A549 (cell line): Measurements from ENCODE around the gene NAXD. TPM values are rescaled to one million over a fixed set of nuclear protein-coding genes. Genes with fewer than 3 reads are reported as not detected.

Experiments
- ATAC-seq, 2 experiments: fragments of 200-7000 bp in 1 of 2; fragments of >200 bp in 1 of 2; cut with Nextera tagmentation in 1 of 2; cut with Tn5 transposase in 1 of 2; 3 replicates each; pipeline versions ENCODE4 v1.8.0 to v1.9.1; 2018 to 2020; ENCODE audit warnings: mild to moderate bottlenecking in 1 of 2, moderate library complexity in 1 of 2
- CTCF ChIA-PET: fragments of 300-600 bp; sonication (Branson Sonifier 250); formaldehyde crosslinking; extraction: SDS; loops from one replicate; lab custom pipeline; 2021; ENCODE audit warnings: antibody characterized with exemption, inconsistent platforms; lab: Yijun Ruan, JAX
- POLR2A ChIA-PET: fragments of 350-600 bp; formaldehyde crosslinking; extraction: SDS; loops from one replicate; lab custom pipeline; 2021; ENCODE audit warnings: antibody characterized with exemption, inconsistent platforms; lab: Yijun Ruan, JAX
- DNase-seq, 2 experiments: peaks; one replicate each; pipeline versions ENCODE4 v3.0.0 to v3.0.0-alpha.2; 2011 to 2016; ENCODE audit warnings: low read depth in 1 of 2, low spot score in 1 of 2
- FAIRE-seq: peaks from 2 replicates; lab custom pipeline; 2011; peaks lifted over from hg19 to GRCh38; lab: Jason Lieb, UNC
- H3K27ac ChIP-seq, 2 experiments: fragments of >200 bp; sonication (Bioruptor Twin); formaldehyde crosslinking; 3 replicates each; pipeline ENCODE4 v1.5.1; 2016 to 2017
- H3K4me1 ChIP-seq: fragments of >200 bp; sonication (Bioruptor Twin); formaldehyde crosslinking; 3 replicates; pipeline ENCODE4 v1.6.1; 2016
- H3K4me2 ChIP-seq: fragments of >200 bp; sonication (Bioruptor Twin); formaldehyde crosslinking; 3 replicates; pipeline ENCODE4 v1.6.1; 2016
- H3K4me3 ChIP-seq: fragments of >200 bp; sonication (Bioruptor Twin); formaldehyde crosslinking; 3 replicates; pipeline ENCODE4 v1.5.1; 2016
- H3K9me3 ChIP-seq: fragments of >200 bp; sonication (Bioruptor Twin); formaldehyde crosslinking; 3 replicates; pipeline ENCODE4 v1.6.1; 2016
- CBX2 ChIP-seq: fragments of 200-600 bp; sonication (generic); IDR thresholded peaks from 2 replicates; pipeline ENCODE4 v1.6.1; 2016; ENCODE audit warnings: low read depth, mild to moderate bottlenecking, borderline replicate concordance
- CEBPB ChIP-seq, 2 experiments: fragments of >200 bp in 1 of 2; sonication (Bioruptor Twin) in 1 of 2; formaldehyde crosslinking in 1 of 2; IDR thresholded peaks; 2 replicates each; pipeline ENCODE4 v1.6.1; 2012 to 2016
- CHD4 ChIP-seq: fragments of 200-600 bp; sonication (generic); IDR thresholded peaks from 2 replicates; pipeline ENCODE4 v1.6.1; 2016; ENCODE audit warnings: antibody characterized with exemption, mild to moderate bottlenecking, borderline replicate concordance
- EHF ChIP-seq: fragments of 250-450 bp; sonication (Bioruptor Pico); IDR thresholded peaks from 2 replicates; pipeline ENCODE4 v1.5.0; 2020; ENCODE audit warnings: mild to moderate bottlenecking
- EP300 ChIP-seq, 2 experiments: fragments of >200 bp; sonication (Bioruptor Twin); formaldehyde crosslinking; IDR thresholded peaks; 2 replicates in 1 of 2; 3 replicates in 1 of 2; pipeline ENCODE4 v1.6.1; 2016 to 2017
- ESRRA ChIP-seq: fragments of 150-350 bp; IDR thresholded peaks from 2 replicates; pipeline ENCODE4 v1.6.1; 2014; ENCODE audit warnings: mild to moderate bottlenecking, low read length, borderline replicate concordance
- FOSB ChIP-seq: fragments of 250-450 bp; sonication (Bioruptor Pico); IDR thresholded peaks from 2 replicates; pipeline ENCODE4 v1.5.0; 2020; ENCODE audit warnings: mild to moderate bottlenecking, moderate library complexity
- GATA3 ChIP-seq: IDR thresholded peaks from 2 replicates; pipeline ENCODE4 v1.6.1; 2012; ENCODE audit warnings: borderline replicate concordance
- HEYL ChIP-seq: fragments of 250-450 bp; sonication (Bioruptor Pico); IDR thresholded peaks from 2 replicates; pipeline ENCODE4 v1.8.0; 2021; ENCODE audit warnings: mild to moderate bottlenecking, moderate library complexity
- HOXA7 ChIP-seq: fragments of 250-450 bp; sonication (Bioruptor Pico); IDR thresholded peaks from 2 replicates; pipeline ENCODE4 v1.5.0; 2020; ENCODE audit warnings: mild to moderate bottlenecking, moderate library complexity
- MAFK ChIP-seq: fragments of 450-650 bp; IDR thresholded peaks from 2 replicates; pipeline ENCODE4 v1.6.1; 2014; ENCODE audit not compliant: partially characterized antibody
- POLR2AphosphoS2 ChIP-seq: conservative IDR thresholded peaks from 2 replicates; pipeline ENCODE4 v1.6.1; 2012; ENCODE audit warnings: low read length, improper control_type of control experiment, inconsistent platforms
- RARB ChIP-seq: fragments of 250-450 bp; sonication (Bioruptor Pico); IDR thresholded peaks from 2 replicates; pipeline ENCODE4 v1.8.0; 2021; ENCODE audit warnings: mild to moderate bottlenecking, moderate library complexity
- RCOR1 ChIP-seq: fragments of 150-350 bp; IDR thresholded peaks from 2 replicates; pipeline ENCODE4 v1.6.1; 2014; ENCODE audit warnings: antibody characterized with exemption, low read length, low read depth
- SMC3 ChIP-seq: fragments of >200 bp; sonication (Bioruptor Twin); formaldehyde crosslinking; IDR thresholded peaks from 3 replicates; pipeline ENCODE4 v1.6.1; 2018; ENCODE audit warnings: inconsistent platforms
- SREBF2 ChIP-seq: fragments of 450-650 bp; IDR thresholded peaks from 2 replicates; pipeline ENCODE4 v1.6.1; 2014; ENCODE audit warnings: mild to moderate bottlenecking, moderate library complexity
- ZSCAN20 ChIP-seq: fragments of 250-450 bp; sonication (Bioruptor Pico); IDR thresholded peaks from 2 replicates; pipeline ENCODE4 v1.8.0; 2022; ENCODE audit warnings: mild to moderate bottlenecking, moderate library complexity
- WGBS: methylation state at CpG from one replicate; pipeline ENCODE4 v1.1.6; 2017; ENCODE audit errors: missing lambda C conversion rate; 5-methylcytosine and 5-hydroxymethylcytosine counted together
- polyA plus RNA-seq, 4 experiments: library from polyadenylated mRNA; depleted of rRNA in 3 of 4; stranded (reverse); fragments of >200 nt; fragmentation: RNase III in 1 of 4; extraction: RNeasy Plus Mini Kit Qiagen cat#74134 plus additional on column Dnase treatment in 1 of 4; gene quantifications; 2 replicates in 3 of 4; 3 replicates in 1 of 4; pipeline ENCODE4 v1.2.3, GENCODE V29; 2011 to 2017
- TF ChIP-seq, protein P1 (sequence below): IDR thresholded peaks from 2 replicates; pipeline ENCODE4 v1.6.1; 2012; ENCODE audit warnings: low read depth, borderline replicate concordance
- TF ChIP-seq, protein P2 (sequence below): fragments of 200-600 bp; sonication (generic); IDR thresholded peaks from 2 replicates; pipeline ENCODE4 v1.6.1; 2016; ENCODE audit warnings: antibody characterized with exemption, mild to moderate bottlenecking, moderate library complexity
- TF ChIP-seq, protein P3 (sequence below): fragments of >200 bp; sonication (Bioruptor Twin); formaldehyde crosslinking; IDR thresholded peaks from 3 replicates; pipeline ENCODE4 v1.6.1; 2016
- TF ChIP-seq, protein P4 (sequence below): fragments of 250-450 bp; sonication (Bioruptor Pico); IDR thresholded peaks from 2 replicates; pipeline ENCODE4 v1.5.0; 2021; ENCODE audit warnings: mild to moderate bottlenecking, moderate library complexity, borderline replicate concordance
- TF ChIP-seq, protein P5 (sequence below): fragments of >200 bp; sonication (Bioruptor Twin); formaldehyde crosslinking; IDR thresholded peaks from 3 replicates; pipeline ENCODE4 v1.5.1; 2016

The NAXD gene
- polyA plus RNA-seq, 2 of the 4 experiments (the other 2 are of a cell fraction): 14.2 to 19.0 TPM

DNA sequence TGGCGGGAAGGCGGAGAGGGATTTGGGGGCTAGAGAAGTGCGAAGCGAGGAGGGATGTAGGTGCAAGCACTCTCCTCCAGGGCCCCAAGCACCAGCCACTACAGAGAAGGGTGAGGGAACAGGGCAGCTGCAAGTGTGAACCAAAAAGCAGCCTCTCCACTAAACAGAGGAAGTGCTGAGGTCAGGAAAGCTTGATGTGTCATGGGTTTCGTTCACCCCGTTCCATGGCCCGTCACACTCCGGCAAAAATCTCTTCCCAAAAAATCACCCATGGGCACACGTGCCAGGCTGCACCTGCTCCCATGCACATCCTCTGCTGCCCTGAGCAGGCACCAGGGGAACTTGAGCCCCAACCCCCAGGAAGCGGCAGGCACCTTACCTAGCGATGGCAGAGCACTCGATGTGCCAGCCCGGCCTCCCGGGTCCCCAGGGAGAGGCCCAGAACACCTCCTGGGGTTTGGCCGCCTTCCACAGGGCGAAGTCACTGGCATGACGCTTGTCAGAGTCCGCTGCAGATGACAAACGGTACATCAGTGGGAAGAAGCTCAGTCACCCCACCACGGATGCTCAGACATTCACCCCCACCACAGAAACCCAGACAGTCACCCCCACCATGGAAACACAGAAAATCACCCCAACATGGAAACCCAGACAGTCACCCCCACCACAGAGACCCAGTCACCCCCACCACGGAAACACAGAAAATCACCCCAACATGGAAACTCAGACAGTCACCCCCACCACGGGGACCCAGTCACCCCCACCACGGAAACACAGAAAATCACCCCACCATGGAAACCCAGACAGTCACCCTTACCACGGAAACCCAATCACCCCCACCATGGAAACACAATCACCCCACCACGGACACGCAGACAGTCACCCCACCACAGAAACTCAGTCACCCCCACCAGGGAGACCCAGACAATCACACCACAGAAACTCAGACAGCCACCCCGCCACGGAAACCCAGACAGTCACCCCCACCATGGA, 61.5 kb downstream of the NAXD start:
- POLR2A ChIA-PET: interaction anchor here (1.0 kb wide), 1 partner anchor 38 kb away, joined by 3 read pairs; no protein-coding TSS in a partner anchor
- DNase-seq: no peak
- CTCF ChIA-PET: interaction anchor here (1.0 kb wide), 1 partner anchor 31 kb away, joined by 3 read pairs; no protein-coding TSS in a partner anchor
- no peak for FAIRE-seq
- no peak overlapping the region for H3K27ac ChIP-seq
- no peaks in the 10 kb centered on the region for H3K9me3 ChIP-seq
- H3K4me3 ChIP-seq: no peak overlapping the region
- ATAC-seq: no peak
- TF ChIP-seq, protein P1, sequence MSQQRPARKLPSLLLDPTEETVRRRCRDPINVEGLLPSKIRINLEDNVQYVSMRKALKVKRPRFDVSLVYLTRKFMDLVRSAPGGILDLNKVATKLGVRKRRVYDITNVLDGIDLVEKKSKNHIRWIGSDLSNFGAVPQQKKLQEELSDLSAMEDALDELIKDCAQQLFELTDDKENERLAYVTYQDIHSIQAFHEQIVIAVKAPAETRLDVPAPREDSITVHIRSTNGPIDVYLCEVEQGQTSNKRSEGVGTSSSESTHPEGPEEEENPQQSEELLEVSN: no peak
- TF ChIP-seq EP300 (IDR thresholded peaks at IDR 0.05) (no peak), SMC3 (no peak), RCOR1 (no peak), CBX2 (no peak), POLR2AphosphoS2 (no peak), GATA3 (no peak), SREBF2 (no peak), ZSCAN20 (no peak), EHF (no peak), RARB (CRISPR knock-in tag) (no peak), HEYL (CRISPR knock-in tag) (no peak), ESRRA (no peak), CHD4 (no peak)
- TF ChIP-seq, protein P2, sequence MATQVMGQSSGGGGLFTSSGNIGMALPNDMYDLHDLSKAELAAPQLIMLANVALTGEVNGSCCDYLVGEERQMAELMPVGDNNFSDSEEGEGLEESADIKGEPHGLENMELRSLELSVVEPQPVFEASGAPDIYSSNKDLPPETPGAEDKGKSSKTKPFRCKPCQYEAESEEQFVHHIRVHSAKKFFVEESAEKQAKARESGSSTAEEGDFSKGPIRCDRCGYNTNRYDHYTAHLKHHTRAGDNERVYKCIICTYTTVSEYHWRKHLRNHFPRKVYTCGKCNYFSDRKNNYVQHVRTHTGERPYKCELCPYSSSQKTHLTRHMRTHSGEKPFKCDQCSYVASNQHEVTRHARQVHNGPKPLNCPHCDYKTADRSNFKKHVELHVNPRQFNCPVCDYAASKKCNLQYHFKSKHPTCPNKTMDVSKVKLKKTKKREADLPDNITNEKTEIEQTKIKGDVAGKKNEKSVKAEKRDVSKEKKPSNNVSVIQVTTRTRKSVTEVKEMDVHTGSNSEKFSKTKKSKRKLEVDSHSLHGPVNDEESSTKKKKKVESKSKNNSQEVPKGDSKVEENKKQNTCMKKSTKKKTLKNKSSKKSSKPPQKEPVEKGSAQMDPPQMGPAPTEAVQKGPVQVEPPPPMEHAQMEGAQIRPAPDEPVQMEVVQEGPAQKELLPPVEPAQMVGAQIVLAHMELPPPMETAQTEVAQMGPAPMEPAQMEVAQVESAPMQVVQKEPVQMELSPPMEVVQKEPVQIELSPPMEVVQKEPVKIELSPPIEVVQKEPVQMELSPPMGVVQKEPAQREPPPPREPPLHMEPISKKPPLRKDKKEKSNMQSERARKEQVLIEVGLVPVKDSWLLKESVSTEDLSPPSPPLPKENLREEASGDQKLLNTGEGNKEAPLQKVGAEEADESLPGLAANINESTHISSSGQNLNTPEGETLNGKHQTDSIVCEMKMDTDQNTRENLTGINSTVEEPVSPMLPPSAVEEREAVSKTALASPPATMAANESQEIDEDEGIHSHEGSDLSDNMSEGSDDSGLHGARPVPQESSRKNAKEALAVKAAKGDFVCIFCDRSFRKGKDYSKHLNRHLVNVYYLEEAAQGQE: no peak
- H3K4me1 ChIP-seq: no peaks in the 10 kb centered on the region
- WGBS: 92% methylated on average over 15 of the region's 28 CpGs
- no peak overlapping the region for H3K4me2 ChIP-seq

DNA sequence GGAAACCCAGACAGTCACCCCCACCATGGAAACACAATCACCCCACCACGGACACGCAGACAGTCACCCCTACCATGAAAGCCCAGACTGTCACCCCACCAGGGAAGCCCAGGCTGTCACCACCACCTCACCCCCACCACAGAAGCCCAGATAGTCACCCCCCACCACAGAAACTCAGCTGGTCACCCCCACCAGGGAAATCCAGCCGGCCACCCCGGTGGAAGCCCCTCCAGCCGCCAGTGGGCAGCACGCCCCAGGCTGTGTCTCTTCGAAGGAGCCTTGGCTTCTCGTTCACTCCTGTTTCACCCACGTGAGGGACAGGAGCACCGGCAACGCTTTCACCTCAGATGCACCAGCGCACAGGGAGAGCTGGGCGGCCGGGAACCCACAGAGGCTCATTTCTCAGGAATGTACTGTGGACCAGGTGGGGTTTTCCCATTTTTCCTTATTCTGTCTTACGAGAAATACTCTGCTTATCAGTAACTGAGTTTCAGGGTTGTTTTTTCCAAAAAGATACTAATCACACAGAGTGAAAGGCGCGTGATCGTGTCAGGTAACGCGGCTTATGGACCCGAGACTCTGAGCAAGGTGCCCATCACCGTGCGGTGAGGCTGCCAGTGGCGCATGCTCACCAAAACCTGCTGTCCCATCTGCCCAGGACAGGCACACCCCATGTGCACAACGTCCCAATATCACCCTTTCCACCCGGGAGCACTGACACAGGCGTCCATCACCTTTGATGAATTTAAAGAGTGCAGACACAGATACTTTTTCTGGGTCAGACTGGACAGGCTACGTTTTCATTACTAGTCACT, 62.6 kb downstream of the NAXD start:
- H3K9me3 ChIP-seq: no peaks in the 10 kb centered on the region
- POLR2A ChIA-PET: no interaction called here
- no peak overlapping the region for H3K27ac ChIP-seq
- no peak overlapping the region for H3K4me3 ChIP-seq
- DNase-seq: no peak
- no peak for FAIRE-seq
- WGBS: 90% methylated on average over 22 of the region's 28 CpGs
- no peak for TF ChIP-seq GATA3
- no peak for TF ChIP-seq SMC3
- TF ChIP-seq MAFK: no peak
- no peak for TF ChIP-seq FOSB (CRISPR knock-in tag)
- TF ChIP-seq CEBPB (IDR thresholded peaks at IDR 0.05): no peak
- TF ChIP-seq, protein P3, sequence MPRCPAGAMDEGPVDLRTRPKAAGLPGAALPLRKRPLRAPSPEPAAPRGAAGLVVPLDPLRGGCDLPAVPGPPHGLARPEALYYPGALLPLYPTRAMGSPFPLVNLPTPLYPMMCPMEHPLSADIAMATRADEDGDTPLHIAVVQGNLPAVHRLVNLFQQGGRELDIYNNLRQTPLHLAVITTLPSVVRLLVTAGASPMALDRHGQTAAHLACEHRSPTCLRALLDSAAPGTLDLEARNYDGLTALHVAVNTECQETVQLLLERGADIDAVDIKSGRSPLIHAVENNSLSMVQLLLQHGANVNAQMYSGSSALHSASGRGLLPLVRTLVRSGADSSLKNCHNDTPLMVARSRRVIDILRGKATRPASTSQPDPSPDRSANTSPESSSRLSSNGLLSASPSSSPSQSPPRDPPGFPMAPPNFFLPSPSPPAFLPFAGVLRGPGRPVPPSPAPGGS: no peak
- no peak for TF ChIP-seq HOXA7
- TF ChIP-seq, protein P4, sequence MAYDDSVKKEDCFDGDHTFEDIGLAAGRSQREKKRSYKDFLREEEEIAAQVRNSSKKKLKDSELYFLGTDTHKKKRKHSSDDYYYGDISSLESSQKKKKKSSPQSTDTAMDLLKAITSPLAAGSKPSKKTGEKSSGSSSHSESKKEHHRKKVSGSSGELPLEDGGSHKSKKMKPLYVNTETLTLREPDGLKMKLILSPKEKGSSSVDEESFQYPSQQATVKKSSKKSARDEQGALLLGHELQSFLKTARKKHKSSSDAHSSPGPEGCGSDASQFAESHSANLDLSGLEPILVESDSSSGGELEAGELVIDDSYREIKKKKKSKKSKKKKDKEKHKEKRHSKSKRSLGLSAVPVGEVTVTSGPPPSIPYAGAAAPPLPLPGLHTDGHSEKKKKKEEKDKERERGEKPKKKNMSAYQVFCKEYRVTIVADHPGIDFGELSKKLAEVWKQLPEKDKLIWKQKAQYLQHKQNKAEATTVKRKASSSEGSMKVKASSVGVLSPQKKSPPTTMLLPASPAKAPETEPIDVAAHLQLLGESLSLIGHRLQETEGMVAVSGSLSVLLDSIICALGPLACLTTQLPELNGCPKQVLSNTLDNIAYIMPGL: no peak
- no peak for TF ChIP-seq RARB (CRISPR knock-in tag)
- TF ChIP-seq HEYL (CRISPR knock-in tag): no peak
- TF ChIP-seq, protein P5, sequence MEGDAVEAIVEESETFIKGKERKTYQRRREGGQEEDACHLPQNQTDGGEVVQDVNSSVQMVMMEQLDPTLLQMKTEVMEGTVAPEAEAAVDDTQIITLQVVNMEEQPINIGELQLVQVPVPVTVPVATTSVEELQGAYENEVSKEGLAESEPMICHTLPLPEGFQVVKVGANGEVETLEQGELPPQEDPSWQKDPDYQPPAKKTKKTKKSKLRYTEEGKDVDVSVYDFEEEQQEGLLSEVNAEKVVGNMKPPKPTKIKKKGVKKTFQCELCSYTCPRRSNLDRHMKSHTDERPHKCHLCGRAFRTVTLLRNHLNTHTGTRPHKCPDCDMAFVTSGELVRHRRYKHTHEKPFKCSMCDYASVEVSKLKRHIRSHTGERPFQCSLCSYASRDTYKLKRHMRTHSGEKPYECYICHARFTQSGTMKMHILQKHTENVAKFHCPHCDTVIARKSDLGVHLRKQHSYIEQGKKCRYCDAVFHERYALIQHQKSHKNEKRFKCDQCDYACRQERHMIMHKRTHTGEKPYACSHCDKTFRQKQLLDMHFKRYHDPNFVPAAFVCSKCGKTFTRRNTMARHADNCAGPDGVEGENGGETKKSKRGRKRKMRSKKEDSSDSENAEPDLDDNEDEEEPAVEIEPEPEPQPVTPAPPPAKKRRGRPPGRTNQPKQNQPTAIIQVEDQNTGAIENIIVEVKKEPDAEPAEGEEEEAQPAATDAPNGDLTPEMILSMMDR: no peak
- TF ChIP-seq, all 56 proteins: peak for 0
- Histone ChIP-seq H3K4me2 (no peak overlapping the region), H3K4me1 (no peaks in the 10 kb centered on the region)
- CTCF ChIA-PET: no interaction called here
- ATAC-seq: no peak
